Naive thymus-derived CD4-positive, alpha-beta T cell (primary cell): ENCODE data around the gene CCNYL1. TPM values are rescaled to one million over a fixed set of nuclear protein-coding genes. Genes with fewer than 3 reads are reported as not detected.
"Not testable (repeated sequence)": the region's sequence is repeated elsewhere in the genome, so short reads cannot be mapped to it uniquely, and the experiment has no call there.

ENCODE experiments used
- ATAC-seq: fragments of 150-1000 bp; cut with Tn5 transposase; 2 replicates; pipeline ENCODE4 v1.10.0; 2021; ENCODE audit warnings: mild to moderate bottlenecking, moderate library complexity
- CTCF ChIA-PET: fragments of 350-600 bp; sonication (Branson Sonifier 250); formaldehyde crosslinking; loops from one replicate; lab custom pipeline; 2021; ENCODE audit warnings: antibody characterized with exemption; lab: Charles Lee
- POLR2A ChIA-PET: fragments of 350-600 bp; sonication (Branson Sonifier 250); formaldehyde crosslinking; loops from one replicate; lab custom pipeline; 2021; ENCODE audit warnings: antibody characterized with exemption, inconsistent platforms; lab: Charles Lee
- DNase-seq, 9 donors: peaks; one replicate each; pipeline versions ENCODE4 v3.0.0 to v3.0.0-alpha.2; 2020 to 2022; ENCODE audit warnings: mixed read lengths in 1 of 9
- H3K27ac ChIP-seq: one replicate; pipeline ENCODE4 v1.7.0; 2013; ENCODE audit warnings: mild to moderate bottlenecking, low read depth, low read length, moderate library complexity
- H3K27me3 ChIP-seq, 2 donors: one replicate each; pipeline ENCODE4 v1.7.0; 2013; ENCODE audit warnings: low read length in 2 of 2, mild to moderate bottlenecking in 2 of 2, moderate library complexity in 2 of 2; ENCODE audit not compliant: control insufficient read depth in 2 of 2, insufficient read depth in 2 of 2
- H3K36me3 ChIP-seq, 3 experiments: 1 replicate in 2 of 3; 2 replicates in 1 of 3; pipeline ENCODE4 v1.7.0; 2013; ENCODE audit warnings: low read length in 3 of 3, mild to moderate bottlenecking in 3 of 3, moderate library complexity in 1 of 3; ENCODE audit not compliant: insufficient read depth in 3 of 3, control insufficient read depth in 2 of 3
- H3K4me1 ChIP-seq, 2 donors: one replicate each; pipeline ENCODE4 v1.7.0; 2013; ENCODE audit warnings: low read length in 2 of 2, mild to moderate bottlenecking in 2 of 2, moderate library complexity in 1 of 2; ENCODE audit not compliant: control insufficient read depth in 2 of 2, insufficient read depth in 2 of 2
- H3K4me3 ChIP-seq: 2 replicates; pipeline ENCODE4 v1.7.0; 2013; ENCODE audit warnings: mild to moderate bottlenecking, low read length
- H3K9me3 ChIP-seq, 3 experiments: 1 replicate in 2 of 3; 2 replicates in 1 of 3; pipeline ENCODE4 v1.7.0; 2013; ENCODE audit warnings: low read length in 3 of 3; ENCODE audit not compliant: control insufficient read depth in 2 of 3
- H3K27ac Mint-ChIP-seq, 9 donors: one replicate each; pipeline ENCODE4 v1.8.0; 2020 to 2022; ENCODE audit warnings: mixed read lengths in 9 of 9, mild to moderate bottlenecking in 8 of 9, moderate library complexity in 5 of 9, inconsistent platforms in 2 of 9
- H3K27me3 Mint-ChIP-seq, 5 donors: one replicate each; pipeline ENCODE4 v1.8.0; 2021 to 2022; ENCODE audit warnings: mixed read lengths in 5 of 5, mild to moderate bottlenecking in 1 of 5
- H3K36me3 Mint-ChIP-seq, 5 donors: one replicate each; pipeline ENCODE4 v1.8.0; 2020 to 2022; ENCODE audit warnings: mixed read lengths in 5 of 5, mild to moderate bottlenecking in 3 of 5, inconsistent platforms in 1 of 5
- H3K4me1 Mint-ChIP-seq, 7 donors: one replicate each; pipeline ENCODE4 v1.8.0; 2020 to 2022; ENCODE audit warnings: mixed read lengths in 7 of 7, mild to moderate bottlenecking in 3 of 7, inconsistent platforms in 1 of 7
- H3K4me3 Mint-ChIP-seq, 10 donors: one replicate each; pipeline ENCODE4 v1.8.0; 2020 to 2022; ENCODE audit warnings: mild to moderate bottlenecking in 10 of 10, mixed read lengths in 10 of 10, moderate library complexity in 6 of 10, inconsistent platforms in 2 of 10
- H3K9me3 Mint-ChIP-seq, 11 donors: one replicate each; pipeline ENCODE4 v1.8.0; 2020 to 2022; ENCODE audit warnings: mixed read lengths in 11 of 11, mild to moderate bottlenecking in 4 of 11, inconsistent platforms in 1 of 11, moderate library complexity in 1 of 11
- intact Hi-C, 2 donors: fragments of 100-400 bp; cut with micrococcal nuclease; formaldehyde crosslinking; loops; one replicate each; pipeline ENCODE4 v1.15.1; 2023
- polyA plus RNA-seq, 2 donors: library from polyadenylated mRNA; unstranded; fragments of 300-500 nt; fragmentation: Illumina TruSeq; gene quantifications; one replicate each; pipeline ENCODE4 v1.2.3, GENCODE V29; 2021
- total RNA-seq, 6 experiments: library from RNA in 5 of 6; stranded (reverse) in 5 of 6; gene quantifications; 1 replicate in 5 of 6; 2 replicates in 1 of 6; pipeline ENCODE4 v1.2.3 and lab custom pipeline; 2021 to 2026

The CCNYL1 gene
- total and polyA plus RNA-seq, 7 experiments from 2014 or later, result 1.7 to 16.7 (median 9.5) TPM

GRCh38 chr2:207748993-207749392 is 37.6 kb downstream of the CCNYL1 start:
- H3K9me3 Mint-ChIP-seq, result no peaks in the 10 kb centered on the region
- H3K27me3 Mint-ChIP-seq, result no peaks in the 10 kb centered on the region
- Histone ChIP-seq H3K36me3 (peaks cover 0 to 16% (median 0%) of the 10 kb centered on the region in 3 experiments), H3K4me1 (no peaks in the 10 kb centered on the region), H3K27me3 (no peaks in the 10 kb centered on the region), H3K9me3 (no peaks in the 10 kb centered on the region), H3K4me3 (no peak overlapping the region), H3K27ac (no peak overlapping the region)
- ChIA-PET POLR2A (no interaction called here), CTCF (no interaction called here)
- no peak overlapping the region for H3K27ac Mint-ChIP-seq
- H3K36me3 Mint-ChIP-seq, result peaks cover 0 to 20% (median 5%) of the 10 kb centered on the region in 5 donors
- DNase-seq, result no peak
- H3K4me1 Mint-ChIP-seq, result no peaks in the 10 kb centered on the region
- intact Hi-C loops, result loop anchor here (10.0 kb wide), 2 partner anchors 944 to 1054 kb away; no protein-coding TSS in a partner anchor
- no peak for ATAC-seq
- H3K4me3 Mint-ChIP-seq, result no peak overlapping the region

- Mint-ChIP-seq H3K36me3 (peaks cover 0 to 20% (median 6%) of the 10 kb centered on the region in 5 donors), H3K4me1 (no peaks in the 10 kb centered on the region), H3K27ac (no peak overlapping the region), H3K4me3 (no peak overlapping the region), H3K27me3 (no peaks in the 10 kb centered on the region), H3K9me3 (no peaks in the 10 kb centered on the region)
- intact Hi-C loops, result loop anchor here (10.0 kb wide), 2 partner anchors 945 to 1055 kb away; no protein-coding TSS in a partner anchor
- ATAC-seq (no peak), DNase-seq (no peak)
- no peak overlapping the region for H3K4me3 ChIP-seq
- no peak overlapping the region for H3K27ac ChIP-seq
- no peaks in the 10 kb centered on the region for H3K27me3 ChIP-seq
- H3K4me1 ChIP-seq, result no peaks in the 10 kb centered on the region
- ChIA-PET POLR2A (no interaction called here), CTCF (no interaction called here)
- no peaks in the 10 kb centered on the region for H3K9me3 ChIP-seq
- peaks cover 0 to 14% (median 0%) of the 10 kb centered on the region in 3 experiments for H3K36me3 ChIP-seq
These were observed 38.4 kb downstream of the CCNYL1 start for GRCh38 chr2:207749873-207750272.

DNA sequence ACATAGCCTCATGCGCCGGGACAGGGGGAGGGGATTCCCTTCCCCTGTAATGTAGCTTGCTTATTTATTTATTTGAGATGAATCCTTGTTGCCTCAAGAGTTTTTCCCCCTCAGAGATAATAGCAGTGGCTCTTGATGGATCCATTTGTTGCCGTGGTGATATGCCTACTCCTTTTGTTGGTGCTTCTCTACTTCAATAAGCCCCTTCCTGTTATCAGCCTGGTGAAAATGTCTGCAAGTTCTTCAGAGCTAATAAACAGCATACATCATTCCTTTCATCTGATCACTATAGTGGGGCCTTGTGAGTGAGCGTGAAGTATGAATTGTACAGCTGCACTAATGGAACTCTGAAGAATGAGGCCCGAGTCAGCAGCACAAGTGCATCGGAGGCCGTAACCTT is 38.9 kb downstream of the CCNYL1 start:
- no peaks in the 10 kb centered on the region for H3K27me3 Mint-ChIP-seq
- CTCF ChIA-PET, result no interaction called here

DNA sequence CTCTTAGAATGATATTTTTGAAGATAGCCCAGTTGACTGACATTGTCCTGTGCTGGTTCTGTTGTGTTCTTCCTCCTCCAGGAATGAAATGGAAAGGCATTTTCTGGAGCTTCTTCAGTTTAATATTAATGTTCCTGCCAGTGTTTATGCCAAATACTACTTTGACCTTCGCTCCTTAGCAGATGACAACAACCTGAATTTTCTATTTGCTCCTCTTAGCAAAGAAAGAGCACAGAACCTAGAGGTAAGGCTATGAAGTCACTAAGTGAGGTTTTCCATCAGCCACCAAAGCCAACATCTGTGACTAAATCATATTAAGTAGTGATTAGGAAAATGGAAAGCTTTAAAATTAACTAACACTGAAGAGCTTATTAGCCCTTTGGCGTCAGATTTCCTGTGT is 39.4 kb downstream of the CCNYL1 start:
- Mint-ChIP-seq H3K4me3 (no peak overlapping the region), H3K27me3 (no peaks in the 10 kb centered on the region), H3K4me1 (no peaks in the 10 kb centered on the region), H3K9me3 (no peaks in the 10 kb centered on the region), H3K36me3 (peaks cover 0 to 20% (median 6%) of the 10 kb centered on the region in 5 donors), H3K27ac (no peak overlapping the region)
- Histone ChIP-seq H3K9me3 (no peaks in the 10 kb centered on the region), H3K27ac (no peak overlapping the region), H3K4me3 (no peak overlapping the region), H3K4me1 (no peaks in the 10 kb centered on the region), H3K27me3 (no peaks in the 10 kb centered on the region), H3K36me3 (peaks cover 0 to 14% (median 0%) of the 10 kb centered on the region in 3 experiments)
- ChIA-PET CTCF (no interaction called here), POLR2A (no interaction called here)
- no peak for ATAC-seq
- intact Hi-C loops, result no loop called here
- DNase-seq, result no peak

More for the DNA sequence above, 38.9 kb downstream of the CCNYL1 start:
- POLR2A ChIA-PET, result no interaction called here
- Histone ChIP-seq H3K36me3 (peaks cover 0 to 14% (median 0%) of the 10 kb centered on the region in 3 experiments), H3K27me3 (no peaks in the 10 kb centered on the region), H3K4me3 (no peak overlapping the region), H3K4me1 (no peaks in the 10 kb centered on the region), H3K27ac (no peak overlapping the region), H3K9me3 (no peaks in the 10 kb centered on the region)
- DNase-seq (no peak), ATAC-seq (no peak)
- peaks cover 0 to 20% (median 6%) of the 10 kb centered on the region in 5 donors for H3K36me3 Mint-ChIP-seq
- no peaks in the 10 kb centered on the region for H3K4me1 Mint-ChIP-seq
- H3K27ac Mint-ChIP-seq, result no peak overlapping the region
- no peaks in the 10 kb centered on the region for H3K9me3 Mint-ChIP-seq
- intact Hi-C loops, result no loop called here
- H3K4me3 Mint-ChIP-seq, result no peak overlapping the region

- H3K36me3 ChIP-seq, H3K27me3 Mint-ChIP-seq, H3K4me1 ChIP-seq, ATAC-seq, intact Hi-C loops, H3K27ac Mint-ChIP-seq, H3K9me3 ChIP-seq, H3K4me1 Mint-ChIP-seq, H3K9me3 Mint-ChIP-seq, H3K4me3 Mint-ChIP-seq, H3K4me3 ChIP-seq, POLR2A ChIA-PET, CTCF ChIA-PET, H3K27me3 ChIP-seq, H3K27ac ChIP-seq, DNase-seq: not testable (repeated sequence)
- H3K36me3 Mint-ChIP-seq, result peaks cover 0 to 14% (median 6%) of the 10 kb centered on the region in 5 donors
These were observed 42.2 kb downstream of the CCNYL1 start for GRCh38 chr2:207753688-207754087.

GRCh38 chr2:207754498-207755383 is 43.3 kb downstream of the CCNYL1 start:
- ChIA-PET POLR2A (no interaction called here), CTCF (no interaction called here)
- H3K27me3 ChIP-seq, result no peaks in the 10 kb centered on the region
- H3K27me3 Mint-ChIP-seq, result peaks cover 0 to 6% (median 0%) of the 10 kb centered on the region in 5 donors
- H3K27ac ChIP-seq, result no peak overlapping the region
- no peaks in the 10 kb centered on the region for H3K4me1 Mint-ChIP-seq
- DNase-seq (no peak), ATAC-seq (no peak)
- H3K36me3 ChIP-seq, result peaks cover 0 to 9% (median 0%) of the 10 kb centered on the region in 3 experiments
- H3K36me3 Mint-ChIP-seq, result peaks cover 0 to 14% (median 6%) of the 10 kb centered on the region in 5 donors
- H3K27ac Mint-ChIP-seq, result no peak overlapping the region
- no peaks in the 10 kb centered on the region for H3K9me3 ChIP-seq
- intact Hi-C loops, result no loop called here
- H3K4me1 ChIP-seq, result no peaks in the 10 kb centered on the region
- H3K9me3 Mint-ChIP-seq, result no peaks in the 10 kb centered on the region
- H3K4me3 ChIP-seq, result no peak overlapping the region
- no peak overlapping the region for H3K4me3 Mint-ChIP-seq
